Naive B cell (primary cell): ENCODE results near the gene THBS4. TPM values are rescaled to one million over a fixed set of nuclear protein-coding genes. Genes with fewer than 3 reads are reported as not detected.
"Not testable (repeated sequence)": the region's sequence is repeated elsewhere in the genome, so short reads cannot be mapped to it uniquely, and the experiment has no call there.

Experiments used
- ATAC-seq, 2 donors: fragments of 150-1000 bp; cut with Tn5 transposase; 2 replicates each; pipeline ENCODE4 v1.10.0; 2021; ENCODE audit warnings: low read depth in 2 of 2, mild to moderate bottlenecking in 2 of 2, moderate library complexity in 2 of 2
- DNase-seq: peaks from one replicate; pipeline ENCODE4 v3.0.0; 2022
- H3K27ac Mint-ChIP-seq, 6 donors: one replicate each; pipeline ENCODE4 v1.8.0; 2020 to 2022; ENCODE audit warnings: mild to moderate bottlenecking in 6 of 6, mixed read lengths in 6 of 6, moderate library complexity in 5 of 6, inconsistent platforms in 2 of 6
- H3K27me3 Mint-ChIP-seq, 3 donors: one replicate each; pipeline ENCODE4 v1.8.0; 2021 to 2022; ENCODE audit warnings: mixed read lengths in 3 of 3, mild to moderate bottlenecking in 1 of 3
- H3K36me3 Mint-ChIP-seq, 2 donors: one replicate each; pipeline ENCODE4 v1.8.0; 2020 to 2022; ENCODE audit warnings: mixed read lengths in 2 of 2, inconsistent platforms in 1 of 2, mild to moderate bottlenecking in 1 of 2
- H3K4me1 Mint-ChIP-seq, 3 donors: one replicate each; pipeline ENCODE4 v1.8.0; 2020 to 2022; ENCODE audit warnings: mixed read lengths in 3 of 3, inconsistent platforms in 1 of 3, mild to moderate bottlenecking in 1 of 3, moderate library complexity in 1 of 3
- H3K4me3 Mint-ChIP-seq, 8 donors: one replicate each; pipeline ENCODE4 v1.8.0; 2020 to 2022; ENCODE audit warnings: mild to moderate bottlenecking in 8 of 8, mixed read lengths in 8 of 8, moderate library complexity in 8 of 8, inconsistent platforms in 2 of 8
- H3K9me3 Mint-ChIP-seq, 7 donors: one replicate each; pipeline ENCODE4 v1.8.0; 2020 to 2022; ENCODE audit warnings: mixed read lengths in 7 of 7, mild to moderate bottlenecking in 5 of 7, inconsistent platforms in 2 of 7, moderate library complexity in 1 of 7
- polyA plus RNA-seq, 6 donors: library from polyadenylated mRNA; unstranded; fragments of 300-500 nt; fragmentation: Illumina TruSeq; gene quantifications; one replicate each; pipeline ENCODE4 v1.2.3, GENCODE V29; 2021; ENCODE audit warnings: low read depth in 6 of 6

The THBS4 gene
- polyA plus RNA-seq, 6 donors from 2014 or later, result 0.17 TPM; not detected in 5

- no peaks in the 10 kb centered on the region for H3K9me3 Mint-ChIP-seq
- no peaks in the 10 kb centered on the region for H3K27me3 Mint-ChIP-seq
- DNase-seq (no peak), ATAC-seq (no peak)
- no peak overlapping the region for H3K27ac Mint-ChIP-seq
- H3K36me3 Mint-ChIP-seq, result no peaks in the 10 kb centered on the region
- H3K4me1 Mint-ChIP-seq, result peaks cover 12 to 16% (median 15%) of the 10 kb centered on the region in 3 donors
- no peak overlapping the region for H3K4me3 Mint-ChIP-seq
Measured at GRCh38 chr5:80071510-80072021, 36.4 kb downstream of the THBS4 start.

DNA sequence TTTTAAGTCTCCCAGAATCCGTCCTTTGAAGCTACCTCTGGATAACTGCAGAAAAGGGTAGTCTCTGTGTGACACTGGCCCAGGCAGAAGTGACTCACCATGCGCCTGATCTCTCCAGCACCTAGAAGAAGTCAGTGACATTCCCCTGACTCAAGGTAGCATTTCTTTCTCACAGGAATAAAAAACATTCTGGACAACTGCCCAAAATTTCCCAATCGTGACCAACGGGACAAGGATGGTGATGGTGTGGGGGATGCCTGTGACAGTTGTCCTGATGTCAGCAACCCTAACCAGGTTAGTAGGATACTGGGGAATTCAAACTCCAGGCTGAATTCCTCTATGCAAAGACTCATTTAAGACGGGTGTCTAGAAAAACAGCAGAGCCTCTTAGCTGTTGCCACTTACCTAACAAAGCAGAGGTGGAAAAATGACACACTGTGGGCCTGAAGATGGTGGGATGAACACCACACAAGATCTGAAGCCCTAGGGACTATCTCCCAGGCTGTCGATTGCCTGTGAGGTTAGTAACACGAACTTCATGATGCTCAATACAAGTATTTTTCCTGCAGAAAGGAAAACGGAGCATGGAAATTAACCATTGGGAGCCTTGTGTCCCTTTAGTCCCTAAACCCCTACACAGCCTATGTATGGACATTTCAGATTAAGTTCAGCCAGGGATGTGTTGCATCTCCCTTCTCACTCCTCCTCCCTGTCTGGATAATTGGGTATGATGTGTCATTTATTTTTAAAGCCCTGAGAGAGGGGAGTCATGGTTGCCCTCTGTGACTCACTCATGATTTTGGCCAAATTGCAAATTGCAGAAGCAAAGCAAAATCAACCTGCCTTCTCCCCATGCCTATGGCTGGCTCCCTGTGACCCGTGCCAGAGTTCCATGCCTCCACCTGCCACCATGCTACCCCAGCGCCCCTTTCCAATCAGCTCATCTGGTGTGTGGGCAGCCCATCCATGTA lies 37.2 kb downstream of the THBS4 start:
- no peak overlapping the region for H3K27ac Mint-ChIP-seq

DNA sequence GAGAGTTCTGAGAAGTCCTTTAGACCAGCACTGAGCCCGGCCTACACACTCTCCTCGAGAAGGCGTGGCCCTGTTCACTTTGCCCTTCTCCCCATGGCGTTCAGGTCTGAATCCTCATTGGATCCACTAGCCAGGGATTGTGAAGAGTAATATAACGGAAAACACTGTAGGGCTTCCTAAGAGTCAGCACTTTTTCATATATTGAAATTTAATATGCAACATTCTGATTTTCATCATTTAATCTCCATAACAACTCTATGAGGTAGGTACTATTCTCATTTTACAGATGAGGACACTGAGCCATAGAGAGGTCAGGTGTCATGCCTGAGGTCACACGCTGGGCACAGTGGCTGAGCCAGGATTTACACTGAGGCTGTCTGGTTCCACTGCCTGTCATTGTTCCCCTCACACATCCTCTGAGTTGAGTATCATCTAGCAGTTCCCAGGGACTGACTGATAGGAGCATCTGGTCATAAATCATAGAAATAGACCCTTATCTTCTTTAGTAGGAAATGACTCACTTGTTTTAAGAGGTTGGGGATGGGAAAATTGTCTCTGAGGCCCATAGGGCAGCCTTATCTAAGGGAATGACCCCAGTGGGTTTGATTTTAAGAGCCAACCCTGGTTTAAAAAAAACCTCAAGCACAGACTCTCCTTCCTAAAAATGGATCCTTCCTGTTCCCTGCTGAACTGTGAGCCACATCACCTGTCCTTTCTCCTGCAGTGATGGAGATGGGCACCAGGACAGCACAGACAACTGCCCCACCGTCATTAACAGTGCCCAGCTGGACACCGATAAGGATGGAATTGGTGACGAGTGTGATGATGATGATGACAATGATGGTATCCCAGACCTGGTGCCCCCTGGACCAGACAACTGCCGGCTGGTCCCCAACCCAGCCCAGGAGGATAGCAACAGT lies 41.2 kb downstream of the THBS4 start:
- Mint-ChIP-seq H3K36me3 (no peaks in the 10 kb centered on the region), H3K27me3 (no peaks in the 10 kb centered on the region), H3K4me3 (peak overlapping the region in 1 of 8 donors; percentile 64), H3K27ac (no peak overlapping the region), H3K9me3 (no peaks in the 10 kb centered on the region), H3K4me1 (no peaks in the 10 kb centered on the region)
- DNase-seq, result no peak
- no peak for ATAC-seq

More for the DNA sequence above, 37.2 kb downstream of the THBS4 start:
- DNase-seq (no peak), ATAC-seq (no peak)
- Mint-ChIP-seq H3K27me3 (no peaks in the 10 kb centered on the region), H3K4me3 (peak overlapping the region in 1 of 8 donors; percentile 26), H3K4me1 (peaks cover 12 to 16% (median 15%) of the 10 kb centered on the region in 3 donors), H3K9me3 (no peaks in the 10 kb centered on the region), H3K36me3 (no peaks in the 10 kb centered on the region)

DNA sequence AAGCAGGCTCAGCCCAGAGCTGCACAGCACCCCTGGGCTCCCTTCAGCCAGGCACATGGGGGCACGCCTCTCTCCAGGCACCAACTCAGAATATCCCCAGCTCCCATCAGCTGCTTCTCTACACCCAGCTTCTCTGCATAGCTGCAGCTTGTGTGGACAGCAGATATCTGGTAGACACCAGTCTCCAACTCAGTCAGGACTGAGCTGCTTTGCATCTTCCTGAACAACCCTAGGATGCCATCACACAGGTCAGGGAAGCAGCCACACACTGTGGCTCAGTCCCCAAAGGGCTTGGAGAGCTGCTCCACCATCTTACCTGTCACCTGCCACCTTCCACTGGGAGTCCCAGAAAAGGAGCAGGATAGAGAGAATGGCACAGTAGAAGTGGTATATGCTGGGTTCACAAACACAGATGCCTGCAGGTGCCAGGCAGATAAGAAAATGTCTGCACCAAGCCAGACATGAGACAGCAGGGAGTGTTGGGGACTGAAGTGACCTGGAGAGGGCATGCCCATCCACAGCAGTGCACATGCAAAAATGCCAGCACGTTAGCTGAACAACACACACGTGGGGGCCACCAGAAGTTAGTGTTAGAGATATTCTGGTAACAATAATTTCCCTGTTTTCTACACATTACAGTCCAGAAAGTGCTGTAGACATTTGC lies 42.0 kb downstream of the THBS4 start:
- DNase-seq, result no peak
- Mint-ChIP-seq H3K27ac (peak overlapping the region in 1 of 6 donors; percentile 50), H3K9me3 (no peaks in the 10 kb centered on the region), H3K27me3 (no peaks in the 10 kb centered on the region), H3K4me1 (no peaks in the 10 kb centered on the region), H3K4me3 (no peak overlapping the region), H3K36me3 (no peaks in the 10 kb centered on the region)
- no peak for ATAC-seq

DNA sequence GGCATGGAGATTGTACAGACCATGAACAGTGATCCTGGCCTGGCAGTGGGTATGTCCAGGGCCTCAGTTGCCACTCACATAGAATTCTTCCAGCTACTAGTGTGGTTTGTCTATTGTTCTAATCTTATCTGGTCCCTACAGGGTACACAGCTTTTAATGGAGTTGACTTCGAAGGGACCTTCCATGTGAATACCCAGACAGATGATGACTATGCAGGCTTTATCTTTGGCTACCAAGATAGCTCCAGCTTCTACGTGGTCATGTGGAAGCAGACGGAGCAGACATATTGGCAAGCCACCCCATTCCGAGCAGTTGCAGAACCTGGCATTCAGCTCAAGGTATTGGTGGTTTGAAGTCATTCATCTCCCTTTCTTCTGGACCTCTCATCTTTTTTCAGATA lies 43.8 kb downstream of the THBS4 start:
- H3K9me3 Mint-ChIP-seq, result no peaks in the 10 kb centered on the region
- no peak for ATAC-seq
- no peaks in the 10 kb centered on the region for H3K36me3 Mint-ChIP-seq
- peak overlapping the region in 1 of 6 donors; percentile 45 for H3K27ac Mint-ChIP-seq
- peaks cover 4 to 11% (median 5%) of the 10 kb centered on the region in 3 donors for H3K4me1 Mint-ChIP-seq
- H3K4me3 Mint-ChIP-seq, result no peak overlapping the region
- DNase-seq, result no peak
- H3K27me3 Mint-ChIP-seq, result no peaks in the 10 kb centered on the region

- DNase-seq (no peak), ATAC-seq (no peak)
- Mint-ChIP-seq H3K9me3 (no peaks in the 10 kb centered on the region), H3K27ac (no peak overlapping the region), H3K4me1 (peaks cover 4 to 11% (median 5%) of the 10 kb centered on the region in 3 donors), H3K27me3 (peaks cover 0 to 6% (median 0%) of the 10 kb centered on the region in 3 donors), H3K36me3 (no peaks in the 10 kb centered on the region), H3K4me3 (peak overlapping the region in 4 of 8 donors; percentile 56 to 92 (median 76))
Measured at GRCh38 chr5:80082281-80082680, 47.1 kb downstream of the THBS4 start.

DNA sequence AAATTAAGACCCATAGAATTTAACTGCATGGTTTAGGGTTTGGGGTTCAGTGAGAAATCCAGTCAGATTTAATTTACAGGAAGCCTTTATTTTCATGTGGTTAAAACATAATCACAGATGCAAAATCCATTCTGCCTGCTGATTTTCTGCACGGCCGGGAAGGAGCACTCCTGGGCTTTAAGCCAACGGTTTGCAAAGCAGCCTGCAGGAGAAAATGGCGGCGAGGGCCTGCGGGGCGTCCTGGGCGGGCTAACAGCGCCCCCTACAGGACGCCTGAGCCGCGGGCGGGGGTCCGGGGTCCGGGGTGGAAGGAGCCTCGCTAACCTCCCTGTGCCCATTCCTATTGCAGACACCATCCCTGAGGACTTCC lies 47.6 kb downstream of the THBS4 start:
- peak overlapping the region in 7 of 8 donors; percentile 56 to 96 (median 88) for H3K4me3 Mint-ChIP-seq
- H3K27me3 Mint-ChIP-seq, result peaks cover 0 to 6% (median 0%) of the 10 kb centered on the region in 3 donors
- no peaks in the 10 kb centered on the region for H3K36me3 Mint-ChIP-seq
- peak overlapping the region in 1 of 6 donors; percentile 42 for H3K27ac Mint-ChIP-seq
- ATAC-seq, result peak; percentile 67 to 74
- H3K4me1 Mint-ChIP-seq, result peaks cover 4 to 11% (median 5%) of the 10 kb centered on the region in 3 donors
- peak; percentile 33 for DNase-seq
- H3K9me3 Mint-ChIP-seq, result no peaks in the 10 kb centered on the region

DNA sequence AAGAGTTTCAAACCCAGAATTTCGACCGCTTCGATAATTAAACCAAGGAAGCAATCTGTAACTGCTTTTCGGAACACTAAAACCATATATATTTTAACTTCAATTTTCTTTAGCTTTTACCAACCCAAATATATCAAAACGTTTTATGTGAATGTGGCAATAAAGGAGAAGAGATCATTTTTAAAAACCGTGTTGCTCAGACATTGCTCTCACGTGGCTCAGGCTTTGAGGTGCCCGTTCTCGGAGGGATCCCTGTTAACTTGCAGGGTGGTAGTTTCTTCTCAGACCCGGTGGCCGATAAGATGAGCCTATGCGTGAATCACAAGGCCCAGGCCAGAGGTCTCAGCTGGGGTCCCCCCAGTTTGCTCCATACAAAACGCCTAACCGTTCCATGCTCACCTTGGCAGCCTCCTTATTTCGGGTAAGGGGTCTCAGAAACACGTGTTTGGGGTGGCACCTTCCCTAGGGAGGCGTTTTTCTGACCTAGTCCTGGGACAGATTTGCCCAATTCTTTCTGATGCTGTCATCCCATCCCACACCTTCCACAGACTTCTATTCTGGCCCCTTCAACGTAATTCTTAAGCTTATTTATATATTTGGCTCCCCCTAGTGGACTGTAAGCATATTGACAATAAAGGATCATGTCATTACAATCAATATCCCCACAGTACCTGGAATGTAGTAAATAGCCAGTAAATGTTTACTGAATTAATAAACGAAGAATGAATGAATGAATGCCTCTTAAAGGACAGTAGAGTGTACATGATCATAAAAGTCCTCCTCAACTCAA lies 48.1 kb downstream of the THBS4 start:
- Mint-ChIP-seq H3K27ac (peak overlapping the region in 2 of 6 donors; percentile 7 to 42), H3K4me1 (peaks cover 4 to 11% (median 5%) of the 10 kb centered on the region in 3 donors), H3K4me3 (peak overlapping the region; percentile 56 to 96 (median 86)), H3K36me3 (no peaks in the 10 kb centered on the region), H3K9me3 (no peaks in the 10 kb centered on the region), H3K27me3 (peaks cover 0 to 6% (median 0%) of the 10 kb centered on the region in 3 donors)
- peak; percentile 37 for DNase-seq
- peak; percentile 74 to 78 for ATAC-seq

- no peak overlapping the region for H3K4me3 Mint-ChIP-seq
- no peak for ATAC-seq
- peaks cover 0 to under 1% (median 0%) of the 10 kb centered on the region in 3 donors for H3K27me3 Mint-ChIP-seq
- H3K9me3 Mint-ChIP-seq, result no peaks in the 10 kb centered on the region
- DNase-seq, result no peak
- no peak overlapping the region for H3K27ac Mint-ChIP-seq
- peaks cover 0 to 5% (median 3%) of the 10 kb centered on the region in 3 donors for H3K4me1 Mint-ChIP-seq
- H3K36me3 Mint-ChIP-seq, result no peaks in the 10 kb centered on the region
Measured at GRCh38 chr5:80090884-80091166, 55.7 kb downstream of the THBS4 start.

DNA sequence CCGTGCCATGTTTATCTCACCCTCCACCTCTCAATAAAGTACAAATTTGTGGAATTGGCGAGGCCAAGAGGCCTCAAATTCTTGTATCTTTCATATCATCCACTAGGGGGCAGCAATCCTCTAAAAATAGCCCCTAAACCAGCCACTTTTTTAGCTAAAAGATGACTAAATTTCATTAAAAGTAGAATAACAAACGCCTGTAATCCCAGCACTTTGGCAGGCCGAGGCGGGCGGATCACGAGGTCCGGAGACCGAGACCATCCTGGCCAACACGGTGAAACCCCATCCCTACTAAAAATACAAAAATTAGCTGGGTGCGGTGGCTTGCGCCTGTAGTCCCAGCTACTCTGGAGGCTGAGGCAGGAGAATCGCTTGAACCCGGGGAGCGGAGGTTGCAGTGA lies 56.6 kb downstream of the THBS4 start:
- not testable (repeated sequence) for H3K36me3 Mint-ChIP-seq, H3K9me3 Mint-ChIP-seq, H3K4me1 Mint-ChIP-seq, H3K4me3 Mint-ChIP-seq, H3K27me3 Mint-ChIP-seq
- DNase-seq (peak; percentile 43), ATAC-seq (peak; percentile 28 to 51)
- H3K27ac Mint-ChIP-seq, result peak overlapping the region in 2 of 6 donors; percentile 43 to 95

- peak overlapping the region in 1 of 8 donors; percentile 10 for H3K4me3 Mint-ChIP-seq
- no peak overlapping the region for H3K27ac Mint-ChIP-seq
- H3K4me1 Mint-ChIP-seq, result peaks cover 0 to 5% (median 3%) of the 10 kb centered on the region in 3 donors
- no peaks in the 10 kb centered on the region for H3K36me3 Mint-ChIP-seq
- no peaks in the 10 kb centered on the region for H3K9me3 Mint-ChIP-seq
- DNase-seq, result no peak
- no peaks in the 10 kb centered on the region for H3K27me3 Mint-ChIP-seq
- no peak for ATAC-seq
Measured at GRCh38 chr5:80092486-80093107, 57.4 kb downstream of the THBS4 start.

- Mint-ChIP-seq H3K36me3 (no peaks in the 10 kb centered on the region), H3K4me3 (no peak overlapping the region), H3K27ac (no peak overlapping the region), H3K4me1 (peaks cover 0 to 5% (median 3%) of the 10 kb centered on the region in 3 donors), H3K9me3 (no peaks in the 10 kb centered on the region), H3K27me3 (no peaks in the 10 kb centered on the region)
- DNase-seq (no peak), ATAC-seq (no peak)
Measured at GRCh38 chr5:80093796-80094195, 58.6 kb downstream of the THBS4 start.
